GM19238 (cell line): ENCODE measurements around the gene BEND6.
"Not testable (repeated sequence)": the region's sequence is repeated elsewhere in the genome, so short reads cannot be mapped to it uniquely, and the experiment has no call there.

ENCODE experiments used
- DNase-seq: peaks from one replicate; pipeline ENCODE4 v3.0.0; 2011; ENCODE audit warnings: low spot score; ENCODE audit not compliant: insufficient read length

Gene BEND6

GRCh38 chr6:57029213-57029612 lies 74.3 kb downstream of the BEND6 start:
- DNase-seq = no peak

DNA sequence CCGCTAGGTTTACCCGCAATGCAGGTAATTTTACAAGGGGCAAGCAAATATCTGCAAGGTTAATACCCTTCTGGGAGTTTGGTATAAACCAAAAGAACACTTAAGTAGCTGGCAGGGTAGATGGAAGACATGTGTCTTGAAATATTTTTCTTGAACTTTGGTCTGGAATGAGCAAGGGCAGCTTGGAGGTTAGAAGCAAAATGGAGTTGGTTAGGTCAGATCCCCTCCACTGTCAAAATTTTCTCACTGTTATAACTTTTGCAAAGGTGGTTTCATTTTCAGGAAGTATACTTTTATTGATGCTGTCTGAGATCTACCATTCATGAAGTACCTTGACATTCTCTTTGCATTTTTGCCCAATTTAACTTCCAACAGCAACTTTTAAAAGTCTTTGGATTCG lies 78.3 kb downstream of the BEND6 start:
- no peak for DNase-seq

DNA sequence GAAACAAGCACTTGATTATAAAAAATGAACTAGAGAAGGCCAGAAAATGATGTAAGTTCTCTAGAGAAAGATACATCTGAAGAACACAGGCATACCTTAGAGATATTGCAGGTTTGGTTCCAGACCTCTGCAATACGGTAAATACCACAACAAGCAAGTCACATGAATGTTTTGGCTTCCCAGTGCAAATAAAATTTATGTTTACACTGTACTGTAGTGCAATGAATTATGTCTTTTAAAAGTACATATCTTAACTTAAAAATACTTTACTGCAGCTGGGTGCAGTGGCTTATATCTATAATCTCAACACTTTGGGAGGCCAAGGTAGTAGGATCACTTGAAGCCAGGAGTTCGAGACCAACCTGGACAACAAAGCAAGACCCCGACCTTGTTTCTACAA lies 80.6 kb downstream of the BEND6 start:
- no peak for DNase-seq

DNA sequence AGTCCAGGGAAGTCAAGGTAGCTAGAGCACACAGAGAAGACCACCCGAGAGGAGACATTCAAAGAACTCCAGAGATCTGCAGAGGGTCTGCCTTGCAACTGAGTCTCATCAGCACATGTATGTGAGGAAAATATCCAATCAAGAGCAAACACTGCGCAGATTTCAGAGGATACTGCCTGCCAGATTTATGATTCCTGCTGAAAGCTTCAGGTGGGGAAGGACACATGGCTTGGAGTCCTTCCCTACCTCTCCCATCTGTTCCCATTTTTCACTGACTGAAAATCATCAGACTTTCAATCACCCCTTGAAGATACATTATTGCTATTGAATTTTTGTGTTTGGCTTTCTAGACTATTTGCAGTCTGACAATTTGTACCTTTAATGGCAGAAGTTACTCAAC lies 84.0 kb downstream of the BEND6 start:
- DNase-seq = no peak

DNA sequence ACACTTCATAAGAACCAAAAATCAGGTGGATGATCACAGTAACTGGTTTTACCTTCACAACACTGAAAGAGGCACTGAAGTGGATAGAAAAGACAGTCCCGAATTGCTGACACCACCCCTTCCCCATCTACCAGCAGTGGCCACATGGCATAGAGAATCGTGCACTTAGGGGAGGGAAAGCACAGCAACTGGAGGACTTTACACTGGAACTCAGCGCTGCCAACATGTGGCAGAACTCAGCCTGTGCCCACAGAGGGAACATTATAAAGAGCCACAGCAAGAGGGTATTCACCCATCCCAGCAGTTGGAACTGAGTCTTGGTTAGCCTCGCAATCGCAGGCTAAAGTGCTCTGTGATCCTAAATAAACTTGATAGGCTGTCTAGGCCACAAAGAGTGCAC lies 85.1 kb downstream of the BEND6 start:
- no peak for DNase-seq

DNA sequence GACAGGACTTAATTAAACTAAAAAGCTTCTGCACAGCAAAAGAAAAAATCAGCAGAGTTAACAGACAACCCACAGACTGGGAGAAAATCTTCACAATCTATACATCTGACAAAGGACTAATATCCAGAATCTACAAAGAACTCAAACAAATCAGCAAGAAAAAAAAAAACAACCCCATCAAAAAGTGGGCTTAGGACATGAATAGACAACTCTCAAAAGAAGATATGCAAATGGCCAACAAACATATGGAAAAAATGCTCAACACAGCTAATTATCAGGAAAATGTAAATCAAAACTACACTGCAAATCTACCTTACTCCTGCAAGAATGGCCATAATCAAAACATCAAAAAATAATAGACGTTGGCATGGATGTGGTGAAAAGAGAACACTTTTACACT lies 89.2 kb downstream of the BEND6 start:
- not testable (repeated sequence) for DNase-seq

- no peak for DNase-seq
Measured at GRCh38 chr6:57044568-57044967, 89.7 kb downstream of the BEND6 start.

DNA sequence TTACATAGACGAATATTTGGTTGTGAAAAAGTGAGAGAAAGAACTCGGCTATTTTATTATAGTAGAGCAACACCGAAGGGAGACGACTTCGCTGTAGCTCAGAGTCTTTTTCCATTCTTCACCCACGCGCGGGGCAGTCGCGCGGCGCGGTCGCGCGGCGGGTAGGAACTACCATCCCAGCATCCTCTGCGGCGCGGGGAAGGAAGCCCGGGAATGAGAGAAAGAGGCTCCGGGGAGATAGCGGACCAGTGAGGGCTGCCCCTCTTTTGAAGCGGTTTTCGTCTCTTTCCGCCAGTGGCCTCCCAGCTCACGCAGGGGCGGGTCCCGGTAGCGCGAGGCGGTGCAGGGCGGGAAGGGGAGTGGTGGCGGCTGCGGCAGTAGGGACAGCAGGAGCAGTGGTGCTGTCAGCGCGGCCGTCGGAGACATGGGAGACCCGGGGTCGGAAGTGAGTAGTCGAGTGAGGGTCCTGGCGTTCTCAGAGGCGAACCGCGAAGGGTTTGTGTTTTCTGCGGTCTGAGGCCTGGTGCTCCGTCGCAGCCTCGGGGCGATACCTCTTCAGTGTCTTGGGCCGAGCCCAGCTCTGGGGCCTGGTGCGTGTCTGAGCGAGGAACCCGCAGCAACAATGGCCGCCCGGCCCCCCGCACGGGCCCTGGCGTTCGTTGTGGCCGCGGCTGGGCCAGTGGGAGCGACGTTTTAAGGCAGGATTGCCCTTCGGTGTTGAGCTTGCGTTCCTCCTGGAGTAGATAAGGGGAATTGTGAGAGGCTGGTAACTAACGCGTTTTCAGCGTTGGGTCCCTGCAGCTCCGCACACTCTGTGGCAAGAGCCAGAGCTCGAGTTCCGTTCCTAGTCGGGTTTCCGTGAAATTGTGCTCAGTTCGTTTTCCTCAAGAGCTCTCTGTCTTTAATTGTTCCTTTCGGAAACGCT lies 91.7 kb downstream of the BEND6 start, which contains the start of gene KIAA1586:
Gene KIAA1586 (plus strand): TSS at position 362 of the 925 bp plus-strand sequence. CDS start 63 bp downstream, at position 425.
- DNase-seq = peak; percentile 69

DNA sequence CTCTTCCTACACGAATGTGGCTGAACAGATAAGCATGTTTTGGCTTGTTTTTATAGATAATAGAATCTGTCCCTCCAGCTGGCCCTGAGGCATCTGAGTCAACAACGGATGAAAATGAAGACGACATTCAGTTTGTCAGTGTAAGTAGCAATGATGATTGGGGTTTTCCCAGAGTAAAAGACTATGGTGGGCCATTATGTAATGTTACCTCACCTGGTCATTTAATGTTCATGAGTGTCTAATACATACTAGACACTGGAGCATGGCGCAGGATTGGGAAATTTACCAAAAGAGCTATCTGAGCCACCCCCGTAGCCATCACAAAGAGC lies 92.3 kb downstream of the BEND6 start:
- DNase-seq = not testable (repeated sequence)

DNA sequence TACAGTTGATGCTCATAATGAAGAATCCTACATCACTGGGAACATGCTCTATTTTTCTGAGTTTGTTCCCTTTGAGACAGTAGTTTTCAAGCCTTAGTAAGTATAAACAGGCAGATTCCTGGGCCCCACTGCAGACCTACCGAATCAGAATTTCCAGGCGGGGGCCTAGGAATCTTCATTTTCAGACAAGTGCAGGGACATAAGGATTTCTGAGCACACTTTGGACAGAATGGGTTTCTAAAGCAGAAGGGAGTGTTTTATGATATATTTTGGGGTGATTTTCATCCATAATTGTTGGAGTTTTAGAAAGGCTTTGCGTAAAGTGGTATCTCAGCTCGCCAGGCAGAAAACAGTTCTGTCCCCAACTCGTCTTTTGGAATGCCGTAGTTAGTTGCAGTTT lies 93.0 kb downstream of the BEND6 start:
- DNase-seq = not testable (repeated sequence)

DNA sequence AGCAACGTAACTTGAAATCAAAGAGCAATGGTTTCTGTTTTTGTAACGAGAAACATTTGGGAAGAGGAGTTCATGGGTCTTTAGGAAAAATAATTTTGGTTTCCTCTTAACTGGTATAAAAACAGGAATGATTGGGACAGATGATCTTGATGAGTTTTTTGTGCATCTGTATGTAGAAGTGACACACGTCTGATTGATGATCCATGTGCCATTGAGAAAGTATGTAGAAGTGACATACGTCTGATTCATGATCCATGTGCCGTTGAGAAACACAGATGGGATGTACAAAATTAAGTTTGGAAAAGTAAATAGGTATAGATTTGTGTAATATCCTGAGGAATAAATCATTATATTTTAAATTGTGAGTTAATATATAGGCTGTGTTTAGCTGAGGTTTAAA lies 93.7 kb downstream of the BEND6 start:
- no peak for DNase-seq

GRCh38 chr6:57063847-57064246 lies 108.9 kb downstream of the BEND6 start:
- no peak for DNase-seq

DNA sequence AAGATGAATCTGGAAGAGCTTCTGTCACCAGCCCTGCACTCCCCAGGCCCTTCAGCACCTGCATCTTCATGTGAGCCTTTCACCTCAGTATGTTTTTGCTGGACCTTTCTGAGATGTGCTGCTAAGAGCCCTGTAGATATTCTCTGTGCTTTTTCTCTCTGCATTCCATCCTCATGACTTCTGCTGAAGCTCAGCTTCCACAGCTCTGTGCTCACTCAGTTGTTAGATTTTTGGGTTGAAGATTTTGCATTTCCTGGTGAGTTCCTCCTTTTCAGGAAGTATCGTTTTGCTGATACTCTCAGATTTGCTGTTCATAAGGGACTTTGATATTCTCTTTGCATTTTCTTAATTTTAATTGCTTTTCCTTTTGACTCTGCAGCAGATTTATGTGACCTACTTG lies 109.9 kb downstream of the BEND6 start:
- no peak for DNase-seq

- DNase-seq = no peak
Measured at GRCh38 chr6:57068061-57068460, 113.2 kb downstream of the BEND6 start.

- no peak for DNase-seq
Measured at GRCh38 chr6:57069228-57069627, 114.3 kb downstream of the BEND6 start.

- no peak for DNase-seq
Measured at GRCh38 chr6:57069920-57070331, 115.0 kb downstream of the BEND6 start.

DNA sequence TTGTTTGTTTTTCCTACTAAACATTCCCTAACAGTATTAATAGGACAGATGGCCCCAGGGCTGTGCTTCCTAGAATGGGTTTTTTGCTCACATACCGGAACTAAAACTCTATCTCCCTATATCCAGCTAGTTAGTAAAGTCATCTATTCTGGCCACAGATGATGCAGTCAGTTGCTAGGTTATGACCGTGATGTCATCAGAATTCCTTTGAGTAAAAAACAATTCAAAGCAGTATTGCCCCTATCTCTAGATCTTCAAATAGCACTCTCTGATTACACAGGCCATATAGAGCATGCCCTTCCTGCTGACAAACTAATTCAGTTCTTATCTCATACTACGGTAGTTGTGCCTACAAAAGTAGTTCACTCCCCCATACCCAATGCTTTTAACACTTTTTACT lies 117.2 kb downstream of the BEND6 start:
- DNase-seq = no peak

DNA sequence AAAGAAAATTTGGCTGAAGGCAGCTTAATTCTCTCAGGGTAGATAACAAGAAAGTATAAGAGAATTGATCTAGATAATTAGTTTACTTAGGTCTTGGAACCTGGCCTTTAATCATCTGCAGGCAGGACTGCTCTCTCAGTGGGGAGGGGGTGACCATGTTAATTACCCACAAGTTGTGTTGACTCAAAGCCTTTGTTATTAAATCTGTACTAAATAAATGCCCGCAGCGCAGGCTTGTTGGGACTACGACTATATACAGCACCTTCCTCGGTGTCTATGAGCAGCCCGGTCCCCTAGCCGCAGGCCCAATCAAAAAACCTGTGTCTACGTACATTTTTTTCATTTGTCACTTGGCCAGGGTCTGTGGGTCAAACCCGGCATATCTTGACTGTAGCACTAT lies 119.5 kb downstream of the BEND6 start:
- no peak for DNase-seq

DNA sequence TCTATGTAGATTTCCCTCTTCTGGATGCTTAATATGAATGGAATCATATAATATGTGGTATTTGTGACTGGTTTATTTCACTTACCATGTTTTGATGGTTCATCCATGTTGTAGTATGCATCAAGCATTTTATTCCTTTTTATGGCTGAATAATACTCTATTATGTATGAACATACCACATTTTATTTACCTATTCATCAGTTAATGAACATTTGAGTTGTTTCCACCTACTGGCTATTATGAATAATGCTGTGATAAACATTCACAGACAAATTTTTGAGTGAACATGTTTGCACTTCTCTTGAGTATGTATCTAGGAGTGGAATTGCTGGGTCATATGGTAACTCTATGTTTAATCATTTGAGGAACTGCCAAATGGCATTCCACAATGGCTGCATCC lies 120.2 kb downstream of the BEND6 start:
- no peak for DNase-seq
